ENCODE measurements around the gene KIRREL1. TPM values are rescaled to one million over a fixed set of nuclear protein-coding genes. Genes with fewer than 3 reads are reported as not detected.

KIRREL1 gene
- total RNA-seq, 1 donor from 2014 or later: 40.8 TPM

DNA sequence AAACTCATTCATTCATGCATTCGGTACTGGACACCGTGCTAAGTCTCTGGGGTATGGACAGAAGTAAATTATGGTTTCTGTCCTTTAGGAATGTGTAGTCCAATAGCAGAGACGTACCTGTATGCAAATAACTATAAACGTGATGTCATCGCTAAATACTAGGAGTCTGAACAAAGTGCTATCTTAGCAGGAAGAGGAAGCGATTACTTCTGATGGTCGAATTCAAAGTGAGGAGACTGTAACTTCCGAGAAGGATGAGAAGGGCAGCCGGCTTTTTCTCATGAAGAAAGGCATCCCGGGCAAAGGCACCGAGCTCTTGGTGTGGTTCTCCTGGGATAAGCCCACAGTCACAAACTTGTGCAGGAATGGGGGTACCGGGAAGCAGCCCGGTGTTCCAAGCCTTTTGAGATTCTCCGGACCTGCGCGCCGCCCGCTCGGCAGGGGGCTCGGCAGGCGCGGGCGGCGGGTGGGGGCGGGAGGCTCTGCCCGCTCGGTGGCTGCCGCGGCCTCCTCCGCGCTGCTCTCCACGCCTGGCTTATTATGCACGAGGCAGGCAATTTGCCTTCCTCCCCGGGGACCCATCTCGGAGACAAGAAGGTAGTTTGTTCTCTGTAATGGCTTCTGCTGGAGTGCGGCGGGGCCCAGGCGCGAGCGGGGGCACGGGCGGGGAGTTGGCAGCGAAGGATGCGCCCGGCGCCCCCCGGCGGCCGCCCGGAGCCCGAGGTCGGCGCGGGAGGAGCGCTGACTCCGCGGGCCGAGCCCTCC, 119.7 kb downstream of the KIRREL1 start:
- no peaks in the 10 kb centered on the region for H3K36me3 ChIP-seq
- no peak overlapping the region for H3K27ac ChIP-seq
- peaks cover 54% of the 10 kb centered on the region for H3K27me3 ChIP-seq
- peaks cover 3% of the 10 kb centered on the region for H3K4me1 ChIP-seq
- intact Hi-C loops (cut with DNase I): no loop called here
- peak overlapping the region; percentile 39 for H3K4me3 ChIP-seq
- peak; percentile 76 for ATAC-seq
- TF ChIP-seq, protein P1, sequence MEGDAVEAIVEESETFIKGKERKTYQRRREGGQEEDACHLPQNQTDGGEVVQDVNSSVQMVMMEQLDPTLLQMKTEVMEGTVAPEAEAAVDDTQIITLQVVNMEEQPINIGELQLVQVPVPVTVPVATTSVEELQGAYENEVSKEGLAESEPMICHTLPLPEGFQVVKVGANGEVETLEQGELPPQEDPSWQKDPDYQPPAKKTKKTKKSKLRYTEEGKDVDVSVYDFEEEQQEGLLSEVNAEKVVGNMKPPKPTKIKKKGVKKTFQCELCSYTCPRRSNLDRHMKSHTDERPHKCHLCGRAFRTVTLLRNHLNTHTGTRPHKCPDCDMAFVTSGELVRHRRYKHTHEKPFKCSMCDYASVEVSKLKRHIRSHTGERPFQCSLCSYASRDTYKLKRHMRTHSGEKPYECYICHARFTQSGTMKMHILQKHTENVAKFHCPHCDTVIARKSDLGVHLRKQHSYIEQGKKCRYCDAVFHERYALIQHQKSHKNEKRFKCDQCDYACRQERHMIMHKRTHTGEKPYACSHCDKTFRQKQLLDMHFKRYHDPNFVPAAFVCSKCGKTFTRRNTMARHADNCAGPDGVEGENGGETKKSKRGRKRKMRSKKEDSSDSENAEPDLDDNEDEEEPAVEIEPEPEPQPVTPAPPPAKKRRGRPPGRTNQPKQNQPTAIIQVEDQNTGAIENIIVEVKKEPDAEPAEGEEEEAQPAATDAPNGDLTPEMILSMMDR (IDR thresholded peaks at IDR 0.05): peak; percentile 41
- no peaks in the 10 kb centered on the region for H3K9me3 ChIP-seq
- no peak for DNase-seq

DNA sequence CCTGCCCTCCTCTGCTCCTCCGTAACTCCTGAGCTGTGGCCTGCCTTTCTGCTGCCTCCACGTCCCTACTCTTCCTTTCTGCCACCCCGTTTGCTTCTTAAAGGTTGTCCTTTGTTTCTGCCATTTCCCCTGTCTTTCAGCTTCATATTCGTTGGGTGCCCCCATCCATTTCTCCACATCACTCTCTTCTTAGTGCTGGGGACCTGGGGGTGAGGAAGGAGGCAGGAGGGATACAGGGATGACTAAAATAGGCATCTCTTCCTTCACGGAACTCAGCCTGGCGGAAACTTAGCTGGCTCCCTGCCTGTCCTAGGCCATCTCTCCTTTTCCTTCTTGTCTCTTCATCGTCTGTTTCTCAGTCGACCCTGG, 120.3 kb downstream of the KIRREL1 start:
- no peaks in the 10 kb centered on the region for H3K9me3 ChIP-seq
- peak overlapping the region; percentile 39 for H3K4me3 ChIP-seq
- DNase-seq (no peak), ATAC-seq (no peak)
- peaks cover 3% of the 10 kb centered on the region for H3K4me1 ChIP-seq
- no peak overlapping the region for H3K27ac ChIP-seq
- TF ChIP-seq, protein P1 (IDR thresholded peaks at IDR 0.05): no peak
- H3K27me3 ChIP-seq: peaks cover 54% of the 10 kb centered on the region
- intact Hi-C loops (cut with DNase I): no loop called here
- H3K36me3 ChIP-seq: no peaks in the 10 kb centered on the region

DNA sequence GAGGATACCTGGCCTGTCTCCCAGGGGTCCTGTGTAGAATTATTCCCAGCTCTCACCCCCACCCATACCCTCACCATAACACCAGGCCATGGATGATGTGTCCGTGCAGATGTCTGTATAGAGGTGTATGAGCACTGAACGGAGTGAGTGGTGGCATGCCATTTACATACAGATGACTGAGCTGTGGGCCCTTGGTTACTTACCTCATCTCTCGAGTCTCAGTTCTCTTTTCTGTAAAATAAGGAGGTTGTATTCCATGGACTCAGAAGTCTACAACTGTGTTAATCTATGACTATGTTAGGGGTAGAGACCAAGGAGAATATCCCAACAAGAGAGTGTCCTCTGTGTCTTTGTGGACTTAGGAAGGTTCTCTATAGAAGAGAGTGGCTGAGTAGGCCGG, 121.7 kb downstream of the KIRREL1 start:
- ATAC-seq (no peak), DNase-seq (no peak)
- Histone ChIP-seq H3K4me3 (no peak overlapping the region), H3K27me3 (peaks cover 54% of the 10 kb centered on the region), H3K36me3 (no peaks in the 10 kb centered on the region), H3K27ac (no peak overlapping the region), H3K9me3 (no peaks in the 10 kb centered on the region), H3K4me1 (peaks cover 3% of the 10 kb centered on the region)
- intact Hi-C loops (cut with DNase I): no loop called here
- TF ChIP-seq, protein P1 (IDR thresholded peaks at IDR 0.05): no peak

DNA sequence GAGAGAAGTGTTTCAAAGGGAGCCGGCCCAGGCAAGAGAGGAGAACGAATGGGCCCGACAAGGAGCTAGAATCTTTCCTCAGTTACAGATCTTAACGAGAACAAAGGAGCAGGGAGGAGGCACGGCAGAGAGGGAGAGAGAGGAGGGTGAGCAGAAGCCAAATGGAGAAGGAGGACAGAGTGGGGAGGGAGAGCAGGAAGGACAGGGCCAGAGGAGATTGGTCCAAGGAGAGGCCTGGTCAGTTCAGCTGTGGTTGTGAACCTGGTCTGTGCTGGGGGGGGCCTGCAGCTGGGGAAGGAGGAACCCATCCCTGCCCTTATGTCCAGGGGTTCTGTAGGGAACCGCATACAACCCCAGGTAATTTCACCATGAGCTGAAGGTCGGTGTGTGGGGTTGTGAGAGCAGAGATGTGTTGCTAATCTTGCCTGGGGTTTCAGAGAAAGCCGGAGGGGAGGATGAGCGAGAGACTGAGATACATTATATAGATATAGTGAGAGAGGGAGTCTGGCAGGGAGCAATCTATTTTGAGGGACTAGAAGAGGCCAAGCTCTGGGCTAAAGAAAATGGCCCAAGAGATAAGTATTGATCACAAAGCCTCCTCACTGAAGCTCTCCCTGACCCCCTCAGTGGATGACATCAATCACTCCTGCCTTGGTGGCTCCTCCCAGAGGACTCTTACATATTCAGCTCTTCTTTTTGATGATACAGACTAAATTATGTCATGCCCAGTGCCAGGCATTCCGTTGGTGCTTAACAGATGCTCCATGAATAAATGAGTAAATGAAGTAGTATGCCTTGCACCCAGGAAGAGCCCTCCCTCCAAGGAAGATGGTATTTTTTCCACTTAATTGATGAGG, 123.1 kb downstream of the KIRREL1 start:
- DNase-seq (no peak), ATAC-seq (no peak)
- Histone ChIP-seq H3K4me3 (no peak overlapping the region), H3K27me3 (peaks cover 54% of the 10 kb centered on the region), H3K27ac (no peak overlapping the region), H3K9me3 (no peaks in the 10 kb centered on the region), H3K36me3 (no peaks in the 10 kb centered on the region), H3K4me1 (peaks cover 3% of the 10 kb centered on the region)
- intact Hi-C loops (cut with DNase I): no loop called here
- TF ChIP-seq, protein P1 (IDR thresholded peaks at IDR 0.05): no peak

DNA sequence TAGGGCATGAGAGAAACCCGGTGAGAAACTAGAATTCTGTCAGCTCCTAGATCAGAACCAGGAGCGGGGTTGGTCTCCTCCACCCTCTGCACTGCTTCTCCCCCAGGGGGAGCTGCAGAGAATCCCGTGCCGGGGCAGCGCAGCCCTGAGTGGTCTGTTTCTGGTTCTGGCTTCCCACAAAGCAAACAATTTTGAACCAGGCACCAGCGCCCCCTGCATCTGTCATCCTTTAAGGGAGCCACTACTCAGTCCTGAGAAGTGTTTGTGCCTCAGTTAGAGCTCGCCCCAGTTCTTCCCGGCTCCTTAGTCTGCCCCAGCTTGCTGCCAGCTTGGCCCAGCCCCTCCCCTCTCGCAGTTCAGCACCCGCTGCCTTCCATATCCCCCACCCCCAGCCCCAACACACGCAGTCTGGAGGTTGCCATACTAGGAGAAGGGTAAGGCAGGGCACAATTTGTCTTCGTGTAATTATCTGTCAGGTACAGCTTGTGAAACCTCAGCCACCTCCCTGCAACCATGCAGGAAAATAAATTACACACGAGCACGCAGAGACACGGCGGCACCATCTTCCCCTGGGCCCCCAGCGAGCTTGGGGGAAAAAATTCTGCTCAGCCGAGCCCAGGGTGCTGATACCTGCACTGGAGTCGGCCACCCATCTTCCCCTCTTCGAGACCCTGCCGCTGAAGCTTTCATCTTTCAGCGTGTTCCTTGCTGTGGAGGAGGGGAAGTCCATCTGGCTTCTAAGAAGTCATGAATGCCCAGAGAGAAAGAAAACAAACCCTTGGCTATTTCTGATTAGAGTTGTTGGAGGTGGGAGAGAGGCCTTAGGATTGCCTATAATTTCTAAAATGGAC, 124.6 kb downstream of the KIRREL1 start:
- no peaks in the 10 kb centered on the region for H3K36me3 ChIP-seq
- TF ChIP-seq, protein P1 (IDR thresholded peaks at IDR 0.05): peak; percentile 48
- peaks cover 42% of the 10 kb centered on the region for H3K27me3 ChIP-seq
- ATAC-seq (peak; percentile 69), DNase-seq (no peak)
- H3K27ac ChIP-seq: no peak overlapping the region
- H3K4me3 ChIP-seq: no peak overlapping the region
- H3K4me1 ChIP-seq: peaks cover 3% of the 10 kb centered on the region
- intact Hi-C loops (cut with DNase I): no loop called here
- H3K9me3 ChIP-seq: no peaks in the 10 kb centered on the region

Measured in upper lobe of right lung (tissue), 1 donor.